Left renal cortex interstitium (tissue), 4 donors: Measurements from ENCODE around the gene ZSCAN12. TPM values are rescaled to one million over a fixed set of nuclear protein-coding genes. Genes with fewer than 3 reads are reported as not detected.

Experiments used
- DNase-seq, 4 donors: peaks; one replicate each; pipeline ENCODE4 v3.0.0-alpha.2; 2013; ENCODE audit warnings: low read depth in 4 of 4, low spot score in 2 of 4, missing footprints in 1 of 4
- polyA plus RNA-seq, 4 donors: library from polyadenylated mRNA; unstranded; fragments of 120-200 nt; gene quantifications; one replicate each; pipeline ENCODE4 v1.2.1, GENCODE V29; 2013; ENCODE audit not compliant: insufficient read length in 4 of 4

The ZSCAN12 gene
- polyA plus RNA-seq, 4 donors = 12.4 to 17.1 (median 15.6) TPM

- peak; percentile 77 to 91 (median 80) for DNase-seq
Observed at GRCh38 chr6:28355743-28356665, 43.5 kb downstream of the ZSCAN12 start.

GRCh38 chr6:28354688-28355554 lies 44.6 kb downstream of the ZSCAN12 start:
- no peak for DNase-seq

- no peak for DNase-seq
Observed at GRCh38 chr6:28353981-28354676, 45.4 kb downstream of the ZSCAN12 start.

GRCh38 chr6:28353356-28353755 lies 46.2 kb downstream of the ZSCAN12 start:
- DNase-seq = no peak

- no peak for DNase-seq
Observed at GRCh38 chr6:28351493-28351925, 48.0 kb downstream of the ZSCAN12 start.

GRCh38 chr6:28351087-28351486 lies 48.5 kb downstream of the ZSCAN12 start:
- DNase-seq = no peak

- peak; percentile 67 to 82 (median 77) for DNase-seq
Observed at GRCh38 chr6:28349892-28350737, 49.4 kb downstream of the ZSCAN12 start, which contains the start of gene ZKSCAN3. Gene ZKSCAN3, plus strand, starts transcription at chr6:28349947. Its CDS starts 9,640 bp downstream, at chr6:28359587.

GRCh38 chr6:28349344-28349891 lies 50.1 kb downstream of the ZSCAN12 start:
- no peak for DNase-seq

GRCh38 chr6:28347119-28347518 lies 52.4 kb downstream of the ZSCAN12 start:
- no peak for DNase-seq

- DNase-seq = no peak
Observed at GRCh38 chr6:28345201-28345600, 54.3 kb downstream of the ZSCAN12 start.

- no peak for DNase-seq
Observed at GRCh38 chr6:28343898-28344677, 55.5 kb downstream of the ZSCAN12 start.

- no peak for DNase-seq
Observed at GRCh38 chr6:28340310-28341095, 59.0 kb downstream of the ZSCAN12 start.

GRCh38 chr6:28337121-28337520 lies 62.4 kb downstream of the ZSCAN12 start:
- DNase-seq = peak in 2 of 4 donors; percentile 24 to 37

- peak; percentile 71 to 86 (median 73) for DNase-seq
Observed at GRCh38 chr6:28336284-28337120, 63.0 kb downstream of the ZSCAN12 start.

GRCh38 chr6:28335564-28336283 lies 63.8 kb downstream of the ZSCAN12 start, which contains the start of gene ZSCAN31:
Gene ZSCAN31, minus strand, starts transcription at chr6:28336148. Its CDS starts 6,465 bp downstream, at chr6:28329683.
- DNase-seq = peak; percentile 96 to 99 (median 98)

GRCh38 chr6:28335040-28335563 lies 64.4 kb downstream of the ZSCAN12 start:
- no peak for DNase-seq
